Measurements from ENCODE around the gene PBX4. TPM values are rescaled to one million over a fixed set of nuclear protein-coding genes. Genes with fewer than 3 reads are reported as not detected.

The PBX4 gene
- total and polyA plus RNA-seq, 2 of the 8 experiments (the other 6 are each of a cell fraction or from before 2014, with no cell fraction given) = 3.4 to 3.8 TPM

GRCh38 chr19:19567391-19567790, 51.1 kb downstream of the PBX4 start:
- no peak for FAIRE-seq
- CTCF ChIA-PET (ENCODE audit: partially characterized antibody) = interaction anchor here (0.9 to 20.0 kb wide), 6 partner anchors 9 to 76 kb away, joined by 3 to 223 read pairs (median 5); partner anchors contain the start of gene GMIP
- TF ChIP-seq CBX5 (IDR thresholded peaks at IDR 0.05; ENCODE audit: low read depth, low read length) (no peak), MAX (IDR thresholded peaks at IDR 0.05) (no peak), CTCF (IDR thresholded peaks at IDR 0.05; ENCODE audit: control extremely low read depth in 1 of 3, insufficient read depth in 1 of 3, low read depth in 1 of 3, low read length in 3 of 3) (no peak), TAF7 (optimal IDR thresholded peaks at IDR 0.05; ENCODE audit: borderline replicate concordance, low read depth, low read length) (no peak), GTF2F1 (IDR thresholded peaks at IDR 0.05; ENCODE audit: borderline replicate concordance, low read depth, low read length) (no peak), RNF2 (IDR thresholded peaks at IDR 0.05; ENCODE audit: borderline replicate concordance, low read depth, low read length, missing control alignments, poor library complexity, severe bottlenecking) (no peak), GABPA (IDR thresholded peaks at IDR 0.05; ENCODE audit: borderline replicate concordance, insufficient read depth, low read length) (no peak), BRCA1 (IDR thresholded peaks at IDR 0.05; ENCODE audit: low read depth, low read length) (no peak), NRF1 (IDR thresholded peaks at IDR 0.05; ENCODE audit: low read depth, low read length) (no peak), SP2 (IDR thresholded peaks at IDR 0.05; ENCODE audit: low read length) (no peak)

More at GRCh38 chr19:19567391-19567790, 51.1 kb downstream of the PBX4 start:
- Histone ChIP-seq H2AFZ (ENCODE audit: low read length) (no peak overlapping the region), H4K8ac (ENCODE audit: extremely low read depth, insufficient read depth, low read length) (no peak overlapping the region), H3K27me3 (replicated peaks in 1 of 4; ENCODE audit: control insufficient read depth in 3 of 4, extremely low read depth in 1 of 4, insufficient read depth in 3 of 4, low read length in 3 of 4) (no peaks in the 10 kb centered on the region), H3K23me2 (ENCODE audit: low read depth, low read length) (no peaks in the 10 kb centered on the region), H3K36me3 (ENCODE audit: control insufficient read depth in 2 of 4, insufficient read depth in 4 of 4, low read length in 3 of 4) (no peaks in the 10 kb centered on the region; a peak in 1 of 8 replicates), H2BK12ac (ENCODE audit: low read depth, low read length) (no peak overlapping the region), H2AK5ac (ENCODE audit: low read depth, low read length) (no peak overlapping the region), H2BK20ac (ENCODE audit: low read length) (no peak overlapping the region), H3K56ac (replicated peaks; ENCODE audit: insufficient read length, low read depth, low read length) (no peak overlapping the region), H3K23ac (ENCODE audit: insufficient read length) (no peak overlapping the region), H3K79me2 (ENCODE audit: control insufficient read depth in 1 of 2, insufficient read depth in 2 of 2, low read length in 2 of 2) (no peaks in the 10 kb centered on the region), H4K5ac (ENCODE audit: insufficient read length, low read depth, low read length) (no peak overlapping the region), H3K4ac (replicated peaks; ENCODE audit: insufficient read length, low read depth, low read length) (no peak overlapping the region), H3K4me3 (ENCODE audit: extremely low read depth in 1 of 4, insufficient read depth in 2 of 4, low read depth in 3 of 4, low read length in 4 of 4) (no peak overlapping the region), H2BK15ac (ENCODE audit: low read length) (no peak overlapping the region), H3K79me1 (ENCODE audit: low read depth, low read length) (no peaks in the 10 kb centered on the region; the same call in 1 of the 2 replicates), H2BK120ac (replicated peaks; ENCODE audit: low read depth, low read length) (no peak overlapping the region), H3K4me1 (replicated peaks in 1 of 4; ENCODE audit: control insufficient read depth in 3 of 4, insufficient read depth in 4 of 4, low read length in 3 of 4) (peaks cover 0 to 6% (median 0%) of the 10 kb centered on the region in 4 experiments; a peak in 3 of 7 replicates), H3K18ac (ENCODE audit: extremely low read depth, low read length) (no peak overlapping the region), H4K91ac (replicated peaks; ENCODE audit: insufficient read length, low read length) (no peak overlapping the region), H3K4me2 (ENCODE audit: insufficient read depth in 1 of 2, low read depth in 2 of 2, low read length in 2 of 2) (no peak overlapping the region), H3K9ac (replicated peaks in 1 of 4; ENCODE audit: extremely low read depth in 1 of 4, low read depth in 3 of 4, low read length in 3 of 4) (no peak overlapping the region), H4K20me1 (replicated peaks in 1 of 2; ENCODE audit: control insufficient read depth in 1 of 2, insufficient read depth in 2 of 2, low read length in 2 of 2) (no peaks in the 10 kb centered on the region), H3K9me3 (ENCODE audit: insufficient read depth in 2 of 2, low read depth in 1 of 2, low read length in 1 of 2) (no peaks in the 10 kb centered on the region), H2BK5ac (ENCODE audit: low read depth, low read length) (no peak overlapping the region; the same call in 1 of the 2 replicates), H3K14ac (ENCODE audit: insufficient read length) (no peak overlapping the region), H3K27ac (ENCODE audit: low read depth, low read length) (no peak overlapping the region)
- POLR2A ChIA-PET (ENCODE audit: partially characterized antibody) = no interaction called here
- WGBS, 2 experiments (ENCODE audit: extremely low coverage in 1 of 2, insufficient coverage in 1 of 2, insufficient read length in 1 of 2, insufficient replicate concordance in 2 of 2, low coverage in 1 of 2, low lambda C conversion rate in 2 of 2, missing lambda C conversion rate in 1 of 2) = 79% methylated on average over 3 of the region's 3 CpGs; no CpG with 5 or more reads in 1 of the 2 experiments
- no peak for DNase-seq (ENCODE audit: low read depth in 1 of 2, low spot score in 2 of 2)
